NCI-H146 (cell line): Measurements from ENCODE around the gene NFATC4.
"Not testable (repeated sequence)": the region's sequence is repeated elsewhere in the genome, so short reads cannot be mapped to it uniquely, and the experiment has no call there.

Experiments
- DNase-seq: peaks from one replicate; lab custom pipeline; 2025; lab: John Stamatoyannopoulos, UW

NFATC4 gene

DNA sequence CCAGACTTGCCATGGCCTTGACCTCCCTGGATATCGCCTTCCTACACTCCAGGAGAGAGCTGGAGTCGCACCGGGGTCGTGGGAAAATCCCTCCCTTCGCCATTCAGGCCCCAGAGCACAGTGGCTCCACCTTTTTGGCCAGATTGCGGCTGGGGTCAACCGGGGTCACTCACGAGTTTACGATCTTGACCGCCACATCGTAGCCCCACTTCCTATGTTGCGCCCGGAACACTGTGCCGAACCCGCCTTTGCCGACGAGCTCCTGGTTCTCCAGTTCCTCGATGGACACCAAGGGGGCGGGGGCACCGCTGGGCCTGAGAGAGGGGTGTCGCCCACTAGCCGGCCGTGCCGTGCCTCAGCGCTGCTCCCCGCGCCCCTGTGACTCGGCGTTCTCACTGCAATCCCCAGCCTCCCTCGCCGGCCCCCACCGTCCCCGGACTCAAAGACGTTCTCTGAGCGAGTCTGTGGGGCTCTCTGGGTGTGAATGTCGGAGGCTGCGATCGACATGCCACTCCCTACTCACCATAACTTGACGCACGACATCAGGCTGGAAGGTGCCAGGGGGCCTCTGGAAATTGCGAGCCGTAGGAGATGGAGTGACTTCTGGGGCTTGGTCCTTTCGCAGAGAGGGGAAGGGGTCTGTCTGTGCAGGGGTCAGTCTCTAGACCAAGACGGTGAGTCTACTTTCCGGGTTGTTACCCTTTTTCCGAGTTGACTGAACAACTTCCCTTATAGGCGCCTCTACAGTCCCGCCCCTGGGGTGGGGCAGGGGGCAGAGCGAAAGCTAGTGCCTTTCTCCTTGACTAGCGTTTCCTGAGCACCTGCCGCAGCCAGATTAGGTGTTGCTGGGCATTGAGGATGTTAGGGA is 28.5 kb upstream of the NFATC4 start, which contains the start of gene RIPK3:
Gene RIPK3 (minus strand): TSS at position 708 of the 868 bp plus-strand sequence. CDS start 165 bp downstream, at position 543.
- no peak for DNase-seq

- no peak for DNase-seq
Observed at GRCh38 chr14:24340606-24341005, 27.4 kb upstream of the NFATC4 start.

DNA sequence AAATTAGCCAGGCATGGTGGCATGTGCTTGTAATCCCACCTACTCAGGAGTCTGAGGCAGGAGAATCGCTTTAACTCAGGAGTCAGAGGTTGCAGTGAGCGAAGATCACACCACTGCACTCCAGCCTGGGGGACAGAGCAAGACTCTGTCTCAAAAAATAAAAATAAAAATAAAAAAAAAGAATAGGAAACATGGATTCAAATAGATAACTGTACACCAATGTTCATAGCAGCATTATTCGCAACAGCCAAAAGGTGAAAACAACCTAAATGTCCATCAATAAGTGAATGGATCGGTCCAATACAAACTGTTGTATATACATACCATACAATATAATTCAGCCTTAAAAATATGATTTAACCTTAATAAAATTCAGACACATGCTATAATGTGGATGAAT is 25.1 kb upstream of the NFATC4 start:
- DNase-seq, result no peak

DNA sequence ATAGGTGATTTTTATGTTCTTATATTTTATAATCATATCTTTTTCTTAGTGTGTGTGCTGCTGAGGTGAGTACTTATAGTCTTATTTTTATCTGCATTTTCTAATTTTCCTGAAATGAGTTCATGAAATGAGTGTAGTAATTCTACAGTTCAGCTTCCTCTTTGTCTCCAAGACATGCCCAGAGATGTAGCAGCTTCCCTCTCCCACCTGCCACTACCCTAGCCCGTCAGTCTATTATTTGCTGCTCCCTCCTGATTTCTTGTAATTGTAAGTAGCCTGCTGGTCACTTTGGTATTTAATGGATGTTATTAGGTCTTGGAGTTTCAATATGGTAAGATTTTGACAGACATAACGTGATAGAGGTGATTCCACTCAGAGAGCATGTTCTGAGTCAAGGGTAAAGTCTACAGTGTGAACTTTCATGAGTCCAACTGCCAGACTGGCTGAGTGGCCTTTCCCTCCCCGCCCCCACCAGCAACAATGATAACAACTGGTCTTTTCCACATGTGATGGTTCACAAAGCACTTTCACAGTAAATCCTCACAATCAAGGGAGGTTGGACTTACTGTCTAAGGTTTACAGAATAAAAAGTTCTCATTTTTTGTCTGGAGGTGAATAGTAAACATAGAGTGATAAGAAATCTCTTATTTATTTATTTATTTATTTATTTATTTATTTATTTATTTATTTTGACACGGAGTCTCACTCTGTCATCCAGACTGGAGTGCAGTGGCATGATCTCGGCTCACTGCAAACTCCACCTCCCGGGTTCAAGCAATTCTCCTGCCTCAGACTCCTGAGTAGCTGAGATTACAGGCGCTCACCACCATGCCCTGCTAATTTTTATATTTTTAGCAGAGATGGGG is 24.0 kb upstream of the NFATC4 start:
- no peak for DNase-seq

- DNase-seq, result no peak
Observed at GRCh38 chr14:24347134-24347533, 20.9 kb upstream of the NFATC4 start.

DNA sequence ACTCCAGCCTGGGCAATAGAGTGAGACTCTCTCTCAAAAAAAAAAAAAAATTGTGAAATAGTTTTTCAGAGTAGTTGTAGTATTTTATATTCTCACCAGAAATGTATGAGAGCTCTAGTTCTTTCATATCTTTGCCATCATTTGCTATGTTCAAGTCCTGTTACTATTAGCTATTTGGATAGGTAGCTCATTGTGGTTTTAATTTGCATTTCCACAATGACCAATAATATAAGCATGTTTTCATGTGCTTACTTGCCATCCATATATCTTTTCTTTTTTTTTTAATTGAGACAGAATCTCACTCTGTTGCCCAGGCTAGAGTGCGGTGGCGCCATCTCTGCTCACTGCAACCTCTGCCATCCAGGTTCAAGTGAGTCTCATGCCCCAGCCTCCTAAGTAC is 19.8 kb upstream of the NFATC4 start:
- no peak for DNase-seq

- no peak for DNase-seq
Observed at GRCh38 chr14:24349742-24350141, 18.2 kb upstream of the NFATC4 start.

DNA sequence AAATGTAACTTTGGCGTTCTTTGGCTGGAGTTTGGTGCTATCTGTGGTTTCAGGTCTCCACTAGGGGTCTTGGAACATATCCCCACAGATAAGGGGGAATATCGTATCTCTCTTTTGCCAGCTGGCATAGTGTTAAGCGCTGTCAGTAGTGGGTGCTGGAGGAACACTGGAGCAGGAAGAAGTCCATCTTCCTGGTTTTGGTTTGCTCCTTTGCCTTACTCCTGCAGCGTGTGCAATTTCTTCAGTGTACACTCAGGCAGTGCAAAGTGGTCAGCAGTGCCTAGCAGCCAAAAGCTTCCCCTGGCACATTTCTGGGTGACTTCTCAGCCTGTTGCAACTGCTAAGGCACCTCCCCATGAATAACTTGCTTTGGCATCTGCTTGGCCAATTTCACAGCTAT is 16.5 kb upstream of the NFATC4 start:
- DNase-seq, result no peak

DNA sequence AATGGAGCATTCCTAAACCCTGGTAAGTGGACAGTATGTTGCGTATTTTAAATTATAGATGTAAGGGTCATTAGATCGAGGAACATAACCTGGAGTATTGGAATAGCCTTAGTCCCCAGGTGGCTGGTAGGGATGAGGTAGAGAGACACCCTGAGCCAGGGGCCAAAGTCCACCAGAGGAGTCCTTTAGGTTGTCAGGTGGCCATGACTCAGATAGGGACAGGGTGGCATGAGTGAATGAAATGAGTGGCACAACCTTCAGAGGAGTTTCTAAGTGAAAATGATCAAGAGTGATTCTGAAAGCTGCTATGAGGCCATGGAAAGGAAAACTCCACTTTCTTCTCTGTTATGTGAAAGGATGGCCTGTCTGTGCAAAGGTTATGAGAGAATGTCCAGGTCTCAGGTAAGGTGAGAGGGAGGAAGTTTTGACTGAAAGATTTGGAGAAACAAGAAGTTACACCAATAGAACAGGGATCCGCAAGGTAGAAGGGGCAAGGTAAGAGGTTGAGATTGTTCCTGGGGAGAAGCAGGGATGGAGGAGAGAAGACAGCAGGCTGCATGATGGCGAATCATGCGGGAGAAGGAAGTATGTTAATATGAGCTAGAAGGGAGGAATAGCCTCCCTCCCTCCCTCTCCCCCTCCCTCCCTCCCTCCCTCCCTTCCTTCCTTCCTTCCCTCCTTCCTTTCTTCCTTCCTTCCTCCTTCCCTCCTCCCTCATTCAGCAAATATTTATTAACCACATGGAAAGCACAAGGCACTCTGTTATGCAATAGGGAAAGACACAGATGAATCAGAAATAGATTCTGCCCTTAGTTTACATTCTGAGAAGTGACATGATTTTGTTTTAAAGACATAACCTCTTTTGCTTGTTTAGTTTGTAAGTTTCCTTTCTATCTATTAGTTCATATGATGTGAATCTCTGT is 14.2 kb upstream of the NFATC4 start:
- no peak for DNase-seq

GRCh38 chr14:24354482-24354825 is 13.5 kb upstream of the NFATC4 start:
- DNase-seq, result not testable (repeated sequence)

GRCh38 chr14:24355009-24355408 is 13.0 kb upstream of the NFATC4 start:
- DNase-seq, result no peak

DNA sequence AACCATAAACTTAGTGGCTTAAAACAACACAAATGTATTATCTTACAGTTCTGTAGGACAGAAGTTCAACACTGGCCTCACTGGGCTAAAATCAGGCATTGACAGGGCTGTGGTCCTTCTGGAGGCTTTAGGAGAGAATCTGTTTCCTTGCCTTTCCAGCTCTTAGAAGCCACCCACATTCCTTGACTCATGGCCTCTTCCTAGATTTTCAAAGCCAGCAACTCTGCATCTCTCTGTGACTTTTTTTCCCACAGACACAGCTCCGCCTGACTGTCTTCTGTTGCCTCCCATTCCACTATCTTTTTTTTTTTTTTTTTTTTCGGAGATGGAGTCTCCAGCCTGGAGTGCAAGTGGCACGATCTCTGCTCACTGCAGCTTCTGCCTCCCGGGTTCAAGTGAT is 11.8 kb upstream of the NFATC4 start:
- DNase-seq, result no peak

GRCh38 chr14:24360281-24360680 is 7.7 kb upstream of the NFATC4 start:
- no peak for DNase-seq

DNA sequence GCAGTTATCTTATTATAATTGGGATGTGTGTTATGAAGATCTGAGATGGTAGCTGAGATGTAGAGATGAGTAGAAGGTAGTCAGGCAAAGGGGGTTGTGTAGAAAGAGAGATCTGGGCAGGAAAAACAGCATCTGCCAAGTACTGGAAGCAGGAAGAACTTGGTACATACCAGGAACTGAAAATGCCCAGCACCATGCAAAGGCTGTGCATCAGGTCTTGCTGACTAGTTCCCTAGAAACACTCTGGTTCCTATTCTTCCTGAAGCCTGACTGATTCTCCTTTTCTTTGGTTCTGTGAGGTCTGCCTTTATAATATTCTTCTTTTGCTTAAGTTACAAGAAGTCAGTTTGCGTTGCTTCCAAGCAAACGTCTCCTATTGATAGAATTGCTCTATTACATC is 6.7 kb upstream of the NFATC4 start:
- DNase-seq, result no peak

DNA sequence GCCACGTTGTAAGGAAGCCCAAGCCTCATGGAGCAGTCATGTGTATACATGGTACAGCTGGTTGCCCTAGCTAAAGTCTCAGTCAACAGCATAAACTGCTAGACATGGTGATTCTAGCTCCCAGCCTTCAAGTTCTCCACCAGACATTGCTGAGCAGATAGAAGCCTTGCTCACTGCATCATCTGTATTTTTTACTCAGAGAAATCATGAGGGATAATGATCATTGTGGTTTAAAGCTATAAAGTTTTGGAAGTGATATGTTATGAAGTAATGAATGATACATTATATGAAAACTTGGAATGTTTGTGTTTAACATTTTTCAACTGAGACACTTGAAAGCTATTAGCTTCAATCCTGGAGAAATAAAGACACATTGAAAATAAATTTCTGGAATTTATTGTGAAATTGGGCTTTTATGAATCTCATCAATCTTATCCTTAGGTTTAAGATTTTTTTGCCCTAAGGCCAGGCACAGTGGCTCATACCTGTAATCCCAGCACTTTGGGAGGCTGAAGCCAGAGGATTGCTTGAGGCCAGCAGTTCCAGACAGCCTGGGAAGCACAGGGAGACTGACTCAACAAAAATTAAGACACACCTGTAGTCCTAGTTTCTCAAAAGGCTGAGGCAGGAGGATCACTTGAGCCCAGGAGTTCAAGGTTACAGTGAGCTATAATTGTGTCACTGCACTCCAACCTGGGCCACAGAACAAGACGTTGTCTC is 5.6 kb upstream of the NFATC4 start:
- no peak for DNase-seq

DNA sequence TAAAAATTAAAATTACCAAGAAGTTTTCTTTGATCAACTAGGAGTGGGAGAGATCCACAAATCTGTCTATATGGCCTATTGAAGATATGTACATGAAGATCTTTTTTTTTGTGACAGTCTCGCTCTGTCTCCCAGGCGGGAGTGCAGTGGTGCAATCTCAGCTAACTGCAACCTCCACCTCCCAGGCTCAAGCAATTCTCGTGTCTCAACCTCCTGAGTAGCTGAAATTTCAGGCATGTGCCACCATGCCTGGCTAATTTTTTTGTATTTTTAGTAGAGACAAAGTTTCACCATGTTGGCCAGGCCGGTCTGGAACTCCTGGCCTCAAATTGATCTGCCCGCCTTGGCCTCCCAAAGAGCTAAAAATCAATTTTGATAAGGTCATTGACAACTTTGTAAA is 4.6 kb upstream of the NFATC4 start:
- DNase-seq, result no peak

- no peak for DNase-seq
Observed at GRCh38 chr14:24364841-24365240, 3.1 kb upstream of the NFATC4 start.

DNA sequence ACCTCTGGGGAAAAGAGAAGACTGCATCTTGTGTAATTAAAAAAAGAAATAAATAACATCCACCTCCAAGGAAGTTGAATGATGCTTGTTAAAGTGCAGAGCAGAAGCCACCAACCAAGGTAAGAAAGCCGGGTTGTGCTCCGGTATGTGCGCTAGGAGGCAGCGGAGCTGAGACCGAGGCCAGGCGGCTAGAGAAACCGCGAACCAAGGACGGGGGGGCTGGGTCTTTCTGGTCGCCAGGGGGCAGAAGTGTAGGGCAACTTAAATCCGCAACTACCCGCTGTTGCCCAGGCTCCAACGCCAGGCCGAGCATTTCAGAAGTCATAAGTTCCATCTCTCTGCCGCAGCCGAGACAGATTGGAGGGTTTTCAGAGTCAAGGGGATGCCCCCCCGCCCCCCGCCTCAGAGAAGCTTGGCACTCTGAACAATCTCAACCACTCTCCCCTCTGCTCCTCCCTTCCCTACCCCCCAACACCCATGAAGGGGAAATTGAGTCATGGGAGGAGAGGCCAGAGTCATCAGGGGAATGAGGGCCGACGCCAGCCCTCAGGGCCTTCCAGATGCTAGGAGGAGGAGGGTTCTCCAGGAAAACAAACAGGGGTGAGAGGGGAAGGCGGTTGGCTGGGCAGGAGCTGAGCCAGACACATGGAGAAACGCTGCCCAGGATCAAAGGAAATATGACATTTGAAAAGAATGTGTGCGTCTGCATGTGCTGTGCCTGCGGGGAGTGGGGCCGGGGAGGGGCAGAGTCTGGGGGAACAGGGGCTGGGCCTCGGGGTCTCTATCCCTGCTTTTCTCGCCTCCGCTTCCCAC is 2.2 kb upstream of the NFATC4 start:
- DNase-seq, result peak; percentile 47

DNA sequence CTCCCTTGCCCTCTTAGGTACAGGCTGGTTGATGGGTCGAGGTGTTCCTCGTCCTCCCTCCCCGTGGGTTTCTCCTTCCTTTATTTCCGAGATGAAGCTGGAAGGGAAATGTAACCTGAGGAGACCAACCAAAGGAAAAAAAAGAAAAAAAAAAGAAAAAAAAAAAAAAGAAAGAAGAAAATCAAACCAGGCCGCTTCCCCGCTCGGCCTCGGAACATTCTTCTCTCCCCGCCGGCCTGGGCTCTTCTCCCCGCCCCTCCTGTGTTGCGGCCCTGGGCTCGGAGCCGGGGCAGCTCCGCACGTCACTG is 1.6 kb upstream of the NFATC4 start:
- no peak for DNase-seq

GRCh38 chr14:24366721-24367513 is 1.1 kb upstream of the NFATC4 start:
- peak; percentile 94 for DNase-seq
